GM18951 (cell line): ENCODE data around the gene TAPBPL.
A peak's percentile ranks its signal among the peaks of the same experiment; 100 is the strongest.
"Not testable (repeated sequence)": the region's sequence is repeated elsewhere in the genome, so short reads cannot be mapped to it uniquely, and the experiment has no call there.

Experiments used
- POLR2A ChIP-seq: IDR thresholded peaks from 4 replicates; pipeline ENCODE4 v1.6.1; 2011; ENCODE audit warnings: mild to moderate bottlenecking; ENCODE audit not compliant: insufficient read length, insufficient read depth; ENCODE audit errors: extremely low read depth
- in situ Hi-C: fragments of 300-500 bp; cut with MboI; formaldehyde crosslinking; loops from one replicate; pipeline ENCODE4 v1.12.0; 2022; ENCODE audit warnings: low sequenced_read_pairs, mixed read lengths, inconsistent platforms; ENCODE audit not compliant: unreplicated experiment

The TAPBPL gene

GRCh38 chr12:6462234-6462995, 10.6 kb downstream of the TAPBPL start:
- peak; percentile 18 for TF ChIP-seq POLR2A
- in situ Hi-C loops = no loop called here

GRCh38 chr12:6463216-6463615, 11.4 kb downstream of the TAPBPL start:
- TF ChIP-seq POLR2A = no peak
- in situ Hi-C loops = no loop called here

- TF ChIP-seq POLR2A = no peak
- in situ Hi-C loops = no loop called here
Observed at GRCh38 chr12:6463858-6464257, 12.0 kb downstream of the TAPBPL start.

GRCh38 chr12:6464531-6464930, 12.7 kb downstream of the TAPBPL start:
- in situ Hi-C loops = no loop called here
- no peak for TF ChIP-seq POLR2A

GRCh38 chr12:6465467-6466183, 13.8 kb downstream of the TAPBPL start:
- in situ Hi-C loops = no loop called here
- no peak for TF ChIP-seq POLR2A

GRCh38 chr12:6466184-6466573, 14.3 kb downstream of the TAPBPL start:
- in situ Hi-C loops = no loop called here

GRCh38 chr12:6466751-6467150, 14.9 kb downstream of the TAPBPL start:
- in situ Hi-C loops = not testable (repeated sequence)

More at GRCh38 chr12:6466184-6466573, 14.3 kb downstream of the TAPBPL start:
- TF ChIP-seq POLR2A = no peak

GRCh38 chr12:6467571-6468282, 15.9 kb downstream of the TAPBPL start:
- in situ Hi-C loops = not testable (repeated sequence)

- in situ Hi-C loops = no loop called here
- TF ChIP-seq POLR2A = no peak
Observed at GRCh38 chr12:6468283-6468575, 16.4 kb downstream of the TAPBPL start.

GRCh38 chr12:6469092-6469491, 17.2 kb downstream of the TAPBPL start:
- TF ChIP-seq POLR2A = no peak
- in situ Hi-C loops = no loop called here

- in situ Hi-C loops = no loop called here
- TF ChIP-seq POLR2A = no peak
Observed at GRCh38 chr12:6469609-6470374, 17.9 kb downstream of the TAPBPL start.

GRCh38 chr12:6470375-6471163, 18.7 kb downstream of the TAPBPL start, which contains the start of gene VAMP1:
TSS of gene VAMP1 (minus strand) at chr12:6470677. CDS start at chr12:6470531, 146 bp downstream.
- TF ChIP-seq POLR2A = peak; percentile 100
- in situ Hi-C loops = no loop called here

GRCh38 chr12:6471989-6472360, 20.1 kb downstream of the TAPBPL start:
- in situ Hi-C loops = no loop called here
- TF ChIP-seq POLR2A = no peak

GRCh38 chr12:6472491-6472890, 20.6 kb downstream of the TAPBPL start:
- TF ChIP-seq POLR2A = no peak
- in situ Hi-C loops = no loop called here

GRCh38 chr12:6475233-6475975, 23.6 kb downstream of the TAPBPL start:
- in situ Hi-C loops = not testable (repeated sequence)
